Amniotic stem cell (primary cell): ENCODE results near the gene SGPL1.
"Not testable (repeated sequence)": the region's sequence is repeated elsewhere in the genome, so short reads cannot be mapped to it uniquely, and the experiment has no call there.

ENCODE experiments used
- DNase-seq: peaks from one replicate; lab custom pipeline; 2025; lab: John Stamatoyannopoulos, UW

The SGPL1 gene

DNA sequence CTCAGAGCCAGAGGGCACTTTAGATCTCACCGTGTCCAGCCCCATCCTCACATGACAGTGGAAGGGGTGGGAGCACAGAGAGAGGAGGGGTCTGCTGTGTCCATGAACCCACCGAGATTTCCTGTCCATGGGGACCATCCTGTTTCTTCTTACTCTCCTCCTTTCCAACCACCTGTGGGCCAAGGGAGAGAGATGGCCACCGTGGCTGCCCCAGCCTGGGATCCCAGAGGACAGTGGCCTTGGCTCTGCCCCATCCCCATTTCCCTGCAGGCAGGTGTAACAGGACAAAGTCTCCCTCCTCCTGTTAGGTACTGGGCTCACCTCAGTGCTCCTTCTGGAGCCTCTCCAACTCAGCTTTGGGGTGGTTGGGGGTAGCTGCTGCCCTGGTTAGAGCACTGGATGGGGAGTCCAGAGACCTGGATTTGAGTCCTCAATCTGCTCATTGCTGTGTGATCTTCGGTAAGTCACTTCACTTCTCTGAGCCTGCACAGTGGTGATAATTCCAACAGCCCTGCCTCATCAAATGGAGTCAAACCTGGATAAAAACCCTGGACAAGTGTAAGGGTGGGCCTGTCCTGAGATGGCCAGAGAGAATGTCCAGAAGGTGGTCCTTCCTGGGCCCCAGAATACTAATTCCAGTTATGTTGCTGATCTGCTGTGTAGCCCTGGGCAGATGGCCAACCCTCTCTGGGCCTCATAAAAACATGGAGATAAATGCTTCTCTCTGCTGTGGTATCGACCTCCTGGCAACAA, 90.5 kb downstream of the SGPL1 start:
- DNase-seq: no peak

- no peak for DNase-seq
Measured at GRCh38 chr10:70906953-70907636, 91.3 kb downstream of the SGPL1 start.

- no peak for DNase-seq
Measured at GRCh38 chr10:70907637-70908405, 92.1 kb downstream of the SGPL1 start.

- no peak for DNase-seq
Measured at GRCh38 chr10:70908406-70909296, 92.9 kb downstream of the SGPL1 start.

- no peak for DNase-seq
Measured at GRCh38 chr10:70909326-70909935, 93.7 kb downstream of the SGPL1 start.

- no peak for DNase-seq
Measured at GRCh38 chr10:70910486-70911341, 95.0 kb downstream of the SGPL1 start.

DNA sequence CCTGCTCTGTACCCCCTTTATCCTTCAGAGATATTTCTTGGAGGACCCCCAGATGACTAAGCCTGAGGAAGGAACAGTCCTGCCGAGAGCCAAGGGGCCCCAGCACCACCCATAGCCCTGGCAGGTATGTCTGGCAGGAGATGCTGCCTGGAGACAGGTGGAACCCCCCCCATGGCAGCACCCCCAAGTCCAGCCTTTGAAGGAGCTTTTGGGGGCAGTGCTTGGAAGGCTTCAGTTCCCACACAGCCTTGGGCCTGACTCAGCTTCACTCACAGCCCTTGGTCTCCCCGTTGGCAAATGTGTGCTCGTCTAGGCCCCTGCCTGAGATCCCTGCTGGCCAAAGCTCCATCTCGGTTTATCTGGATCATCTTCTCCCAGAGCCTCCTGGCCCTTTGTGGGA, 95.6 kb downstream of the SGPL1 start:
- no peak for DNase-seq

DNA sequence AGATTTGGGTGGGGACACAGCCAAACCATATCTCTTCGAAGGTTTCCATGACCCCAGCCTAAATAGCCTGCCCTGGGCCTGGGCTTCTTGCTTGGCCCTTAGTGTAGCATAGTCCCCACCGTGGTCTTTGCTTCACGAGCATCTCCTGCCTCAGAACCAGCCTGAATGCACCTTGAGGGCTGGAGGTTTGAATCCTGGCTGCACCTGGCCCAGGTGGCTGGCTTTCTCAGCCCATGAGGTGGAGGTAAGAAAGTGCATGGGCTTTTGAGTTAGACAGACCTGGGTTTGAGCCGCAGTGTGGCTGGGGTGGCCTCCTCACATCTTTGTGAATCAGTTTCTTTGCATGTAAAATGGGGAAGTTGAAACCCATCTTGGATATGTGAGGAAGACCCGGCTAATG, 96.8 kb downstream of the SGPL1 start:
- DNase-seq: no peak

GRCh38 chr10:70913191-70913892, 97.6 kb downstream of the SGPL1 start:
- no peak for DNase-seq

- no peak for DNase-seq
Measured at GRCh38 chr10:70913893-70914240, 98.1 kb downstream of the SGPL1 start.

GRCh38 chr10:70914316-70914864, 98.6 kb downstream of the SGPL1 start:
- no peak for DNase-seq

- no peak for DNase-seq
Measured at GRCh38 chr10:70915206-70915605, 99.5 kb downstream of the SGPL1 start.

GRCh38 chr10:70915806-70916205, 100.1 kb downstream of the SGPL1 start:
- no peak for DNase-seq

DNA sequence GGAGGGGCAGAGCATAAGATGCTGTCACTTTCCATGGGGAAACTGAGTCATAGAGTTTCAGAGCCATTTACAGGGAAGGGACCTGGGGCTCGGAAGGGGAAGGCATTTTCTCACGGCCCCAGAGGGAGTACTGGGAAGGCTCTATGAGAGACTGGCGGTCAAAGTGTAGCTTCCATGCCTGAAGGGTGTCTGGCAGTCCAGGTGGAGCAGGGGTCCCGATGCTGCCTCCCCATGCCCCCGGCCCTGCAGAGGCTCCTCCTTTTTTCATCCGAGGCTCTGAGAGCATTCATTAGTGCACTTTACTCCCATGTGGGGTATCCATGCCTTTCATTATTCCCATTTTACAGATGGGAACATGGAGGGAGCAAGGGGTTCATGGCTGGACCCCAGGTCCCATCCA, 100.5 kb downstream of the SGPL1 start:
- no peak for DNase-seq

DNA sequence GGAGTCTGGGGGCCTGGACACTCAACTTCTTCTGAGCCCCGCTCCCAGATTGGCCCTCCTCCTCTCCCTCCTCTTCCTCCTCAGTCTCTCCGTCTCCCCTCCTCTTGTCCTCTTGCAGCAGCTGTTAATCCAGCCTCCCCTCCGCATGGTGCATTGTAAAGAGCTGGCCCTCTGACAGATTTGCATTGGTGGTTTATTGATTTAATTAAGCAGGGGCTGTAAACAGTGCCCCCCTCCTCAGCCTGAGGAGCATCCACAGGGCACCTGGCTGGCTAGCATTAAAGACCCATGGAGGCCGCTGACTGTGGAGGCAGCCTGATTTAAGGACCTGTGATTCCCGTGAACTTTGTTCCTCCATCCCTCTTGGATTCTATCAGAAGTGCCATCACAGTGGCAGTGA, 101.5 kb downstream of the SGPL1 start:
- no peak for DNase-seq

DNA sequence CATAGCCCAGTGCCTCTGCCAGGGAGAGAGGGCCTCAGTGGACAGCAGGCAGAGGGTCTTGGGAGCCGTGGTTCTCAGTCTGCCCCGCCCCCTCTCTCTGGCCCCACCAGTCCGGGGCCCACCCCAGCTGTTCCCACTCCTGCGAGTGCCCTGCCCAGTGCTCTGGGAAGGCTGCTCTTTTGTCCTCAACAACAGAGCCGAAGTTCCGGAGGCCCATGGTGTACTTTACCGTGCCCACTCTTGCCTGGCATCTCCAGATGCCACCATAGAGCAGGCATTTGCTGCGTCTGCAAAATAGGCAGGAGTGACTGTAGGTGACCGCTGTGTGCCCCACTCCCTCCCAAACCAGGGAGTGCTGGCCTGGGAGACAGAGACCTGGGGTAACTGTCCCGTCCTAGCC, 101.9 kb downstream of the SGPL1 start:
- DNase-seq: no peak

- no peak for DNase-seq
Measured at GRCh38 chr10:70918851-70919530, 103.2 kb downstream of the SGPL1 start.

GRCh38 chr10:70919906-70920305, 104.2 kb downstream of the SGPL1 start:
- DNase-seq: not testable (repeated sequence)

DNA sequence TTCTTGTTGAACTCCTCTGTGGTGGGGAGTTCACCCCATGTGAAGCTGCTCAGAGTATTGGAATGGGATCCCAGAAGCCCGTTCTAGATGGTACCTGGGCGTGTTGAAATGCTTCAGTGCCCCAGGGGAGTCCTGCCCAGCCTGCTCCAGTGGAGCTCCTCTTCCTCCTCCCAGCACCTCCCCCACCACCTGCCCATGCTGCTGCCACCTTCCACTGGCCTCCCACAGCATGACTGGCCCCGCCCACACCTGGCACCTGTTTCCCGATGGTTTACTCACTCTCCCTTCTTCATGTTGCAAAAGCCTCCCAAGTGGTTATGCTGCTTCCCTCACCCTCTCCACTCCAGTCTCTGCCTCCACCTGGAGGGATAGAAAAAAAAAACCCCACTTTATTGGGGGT, 104.8 kb downstream of the SGPL1 start:
- no peak for DNase-seq
